Neural progenitor cell (in vitro differentiated cells): Measurements from ENCODE around the gene SAA2. TPM values are rescaled to one million over a fixed set of nuclear protein-coding genes. Genes with fewer than 3 reads are reported as not detected.

Experiments used
- DNase-seq: peaks from one replicate; pipeline ENCODE4 v3.0.0-alpha.2; 2016; ENCODE audit warnings: low spot score
- H2AFZ ChIP-seq: fragments of 200-600 bp; sonication (generic); replicated peaks from 2 replicates; pipeline ENCODE4 v1.6.1; 2016; ENCODE audit warnings: antibody characterized with exemption
- H3F3A ChIP-seq: fragments of 200-600 bp; sonication (generic); 2 replicates; pipeline ENCODE4 v1.6.1; 2016; ENCODE audit warnings: antibody characterized with exemption, low read depth
- H3K27ac ChIP-seq: fragments of 200-600 bp; sonication (generic); 2 replicates; pipeline ENCODE4 v1.5.1; 2016; ENCODE audit warnings: mild to moderate bottlenecking
- H3K27me3 ChIP-seq: fragments of 200-600 bp; sonication (generic); 2 replicates; pipeline ENCODE4 v1.6.1; 2016; ENCODE audit warnings: mild to moderate bottlenecking, moderate library complexity
- H3K36me3 ChIP-seq: fragments of 200-600 bp; sonication (generic); 2 replicates; pipeline ENCODE4 v1.5.1; 2016
- H3K4me1 ChIP-seq: fragments of 200-600 bp; sonication (generic); 2 replicates; pipeline ENCODE4 v1.6.1; 2016; ENCODE audit warnings: mixed run types
- H3K4me2 ChIP-seq: fragments of 200-600 bp; sonication (generic); 2 replicates; pipeline ENCODE4 v1.6.1; 2016
- H3K4me3 ChIP-seq: fragments of 200-600 bp; sonication (generic); 2 replicates; pipeline ENCODE4 v1.5.1; 2016
- H3K79me2 ChIP-seq: fragments of 200-600 bp; sonication (generic); 2 replicates; pipeline ENCODE4 v1.6.1; 2016; ENCODE audit warnings: low read depth
- H3K9ac ChIP-seq: fragments of 200-600 bp; sonication (generic); 2 replicates; pipeline ENCODE4 v1.6.1; 2016
- H3K9me3 ChIP-seq: fragments of 200-600 bp; sonication (generic); 2 replicates; pipeline ENCODE4 v1.5.1; 2016; ENCODE audit warnings: low read depth
- H4K20me1 ChIP-seq: fragments of 200-600 bp; sonication (generic); 2 replicates; pipeline ENCODE4 v1.6.1; 2016; ENCODE audit warnings: low read depth
- H3K27ac Mint-ChIP-seq: 3 replicates; pipeline ENCODE4 v1.8.0; 2021; ENCODE audit warnings: mixed read lengths
- H3K27me3 Mint-ChIP-seq: 2 replicates; pipeline ENCODE4 v1.8.0; 2022; ENCODE audit warnings: low read depth, mild to moderate bottlenecking, inconsistent platforms, moderate library complexity, mixed read lengths; ENCODE audit not compliant: insufficient read depth
- H3K36me3 Mint-ChIP-seq: 3 replicates; pipeline ENCODE4 v1.8.0; 2021; ENCODE audit warnings: mixed read lengths
- H3K4me1 Mint-ChIP-seq: 3 replicates; pipeline ENCODE4 v1.8.0; 2021; ENCODE audit warnings: mixed read lengths
- H3K4me3 Mint-ChIP-seq: 3 replicates; pipeline ENCODE4 v1.8.0; 2021; ENCODE audit warnings: mild to moderate bottlenecking, moderate library complexity, mixed read lengths
- H3K9me3 Mint-ChIP-seq: 3 replicates; pipeline ENCODE4 v1.8.0; 2020; ENCODE audit warnings: mixed read lengths
- EZH2 ChIP-seq: fragments of 200-600 bp; sonication (generic); IDR thresholded peaks from 2 replicates; pipeline ENCODE4 v1.6.1; 2017; ENCODE audit warnings: antibody characterized with exemption, mild to moderate bottlenecking, moderate library complexity
- EZH2phosphoT487 ChIP-seq: fragments of 200-600 bp; sonication (generic); IDR thresholded peaks from 2 replicates; pipeline ENCODE4 v1.6.1; 2017; ENCODE audit warnings: antibody characterized with exemption
- total RNA-seq: library from RNA; depleted of rRNA; stranded (reverse); fragments of >200 nt; gene quantifications from 2 replicates; pipeline ENCODE4 v1.2.3, GENCODE V29; 2015; ENCODE audit warnings: low replicate concordance
- TF ChIP-seq, protein P1 (sequence below): fragments of 200-600 bp; sonication (generic); IDR thresholded peaks from 2 replicates; pipeline ENCODE4 v1.5.1; 2017; ENCODE audit warnings: antibody characterized with exemption, mild to moderate bottlenecking

Gene SAA2
- total RNA-seq, 1 donor from 2014 or later: not detected

DNA sequence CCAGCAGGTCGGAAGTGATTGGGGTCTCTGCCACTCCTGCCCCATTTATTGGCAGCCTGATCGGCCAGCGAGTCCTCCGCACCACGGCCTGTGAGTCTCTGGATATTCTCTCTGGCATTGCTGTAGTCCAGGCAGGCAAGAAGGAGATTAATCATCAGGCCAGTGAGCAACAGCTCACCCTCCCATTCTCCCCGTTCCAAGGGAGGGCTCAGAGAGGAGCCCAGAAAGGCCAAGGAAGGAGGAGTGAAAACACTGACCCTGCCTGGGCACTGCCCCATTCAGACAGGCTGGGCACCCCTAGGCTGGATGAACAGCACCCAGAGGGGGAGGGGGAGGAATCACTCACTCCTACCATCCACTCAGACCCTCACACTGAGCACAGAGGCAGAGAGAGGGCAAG is 3.1 kb downstream of the SAA2 start:
- H3K27me3 ChIP-seq: no peaks in the 10 kb centered on the region
- no peak for DNase-seq
- no peaks in the 10 kb centered on the region for H3K36me3 Mint-ChIP-seq
- no peaks in the 10 kb centered on the region for H3K4me1 Mint-ChIP-seq
- H3K4me1 ChIP-seq: no peaks in the 10 kb centered on the region
- no peak overlapping the region for H3K27ac Mint-ChIP-seq
- H4K20me1 ChIP-seq: no peaks in the 10 kb centered on the region
- H3K79me2 ChIP-seq: no peaks in the 10 kb centered on the region
- no peak overlapping the region for H3K9ac ChIP-seq
- H3K36me3 ChIP-seq: no peaks in the 10 kb centered on the region
- no peak overlapping the region for H3K4me3 Mint-ChIP-seq
- H3K4me3 ChIP-seq: no peak overlapping the region
- no peaks in the 10 kb centered on the region for H3K9me3 Mint-ChIP-seq
- no peaks in the 10 kb centered on the region for H3F3A ChIP-seq
- peaks cover 4% of the 10 kb centered on the region for H3K27me3 Mint-ChIP-seq
- no peak overlapping the region for H3K27ac ChIP-seq
- H3K9me3 ChIP-seq: no peaks in the 10 kb centered on the region
- no peak overlapping the region for H2AFZ ChIP-seq
- no peak overlapping the region for H3K4me2 ChIP-seq
- TF ChIP-seq, protein P1, sequence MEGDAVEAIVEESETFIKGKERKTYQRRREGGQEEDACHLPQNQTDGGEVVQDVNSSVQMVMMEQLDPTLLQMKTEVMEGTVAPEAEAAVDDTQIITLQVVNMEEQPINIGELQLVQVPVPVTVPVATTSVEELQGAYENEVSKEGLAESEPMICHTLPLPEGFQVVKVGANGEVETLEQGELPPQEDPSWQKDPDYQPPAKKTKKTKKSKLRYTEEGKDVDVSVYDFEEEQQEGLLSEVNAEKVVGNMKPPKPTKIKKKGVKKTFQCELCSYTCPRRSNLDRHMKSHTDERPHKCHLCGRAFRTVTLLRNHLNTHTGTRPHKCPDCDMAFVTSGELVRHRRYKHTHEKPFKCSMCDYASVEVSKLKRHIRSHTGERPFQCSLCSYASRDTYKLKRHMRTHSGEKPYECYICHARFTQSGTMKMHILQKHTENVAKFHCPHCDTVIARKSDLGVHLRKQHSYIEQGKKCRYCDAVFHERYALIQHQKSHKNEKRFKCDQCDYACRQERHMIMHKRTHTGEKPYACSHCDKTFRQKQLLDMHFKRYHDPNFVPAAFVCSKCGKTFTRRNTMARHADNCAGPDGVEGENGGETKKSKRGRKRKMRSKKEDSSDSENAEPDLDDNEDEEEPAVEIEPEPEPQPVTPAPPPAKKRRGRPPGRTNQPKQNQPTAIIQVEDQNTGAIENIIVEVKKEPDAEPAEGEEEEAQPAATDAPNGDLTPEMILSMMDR: no peak
- no peak for TF ChIP-seq EZH2phosphoT487
- no peak for TF ChIP-seq EZH2

DNA sequence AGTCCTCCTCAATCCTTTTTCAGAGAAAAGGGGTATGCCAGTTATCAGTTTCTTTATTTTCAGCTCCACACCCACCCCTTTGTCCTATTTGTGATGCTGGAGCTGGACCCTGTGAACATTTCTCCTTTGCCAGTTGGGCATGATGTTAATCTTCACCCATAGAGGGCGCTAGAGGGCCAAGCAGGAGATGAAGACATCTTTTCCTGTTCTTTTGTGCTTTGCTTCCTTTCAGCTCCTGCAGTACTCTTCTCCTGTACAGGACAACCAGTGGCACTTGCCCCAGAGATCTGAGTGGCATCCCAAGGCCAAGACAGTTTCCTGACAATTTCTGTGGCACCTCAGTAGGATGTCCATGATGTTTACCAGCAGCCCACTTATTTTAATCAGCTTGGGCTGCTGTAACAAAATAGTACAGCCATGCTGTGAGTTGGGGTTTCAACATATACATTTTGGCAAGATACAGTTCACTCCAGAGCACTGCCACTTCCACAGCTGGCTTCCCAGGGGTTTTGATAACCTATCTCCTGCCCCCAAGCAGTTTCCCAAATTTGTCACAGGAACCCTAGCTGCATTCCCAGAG is 4.6 kb downstream of the SAA2 start:
- no peak overlapping the region for H3K4me3 ChIP-seq
- no peak overlapping the region for H3K4me2 ChIP-seq
- no peaks in the 10 kb centered on the region for H3K36me3 ChIP-seq
- Mint-ChIP-seq H3K36me3 (no peaks in the 10 kb centered on the region), H3K4me1 (no peaks in the 10 kb centered on the region), H3K27ac (no peak overlapping the region), H3K27me3 (peaks cover 4% of the 10 kb centered on the region), H3K4me3 (no peak overlapping the region), H3K9me3 (no peaks in the 10 kb centered on the region)
- no peaks in the 10 kb centered on the region for H4K20me1 ChIP-seq
- peak overlapping the region; percentile 75 for H2AFZ ChIP-seq
- TF ChIP-seq, protein P1: peak; percentile 83
- TF ChIP-seq EZH2 (no peak), EZH2phosphoT487 (no peak)
- no peaks in the 10 kb centered on the region for H3K4me1 ChIP-seq
- H3K27ac ChIP-seq: no peak overlapping the region
- no peaks in the 10 kb centered on the region for H3K79me2 ChIP-seq
- H3F3A ChIP-seq: no peaks in the 10 kb centered on the region
- H3K27me3 ChIP-seq: peaks cover 6% of the 10 kb centered on the region
- no peaks in the 10 kb centered on the region for H3K9me3 ChIP-seq
- DNase-seq: peak; percentile 80
- no peak overlapping the region for H3K9ac ChIP-seq

DNA sequence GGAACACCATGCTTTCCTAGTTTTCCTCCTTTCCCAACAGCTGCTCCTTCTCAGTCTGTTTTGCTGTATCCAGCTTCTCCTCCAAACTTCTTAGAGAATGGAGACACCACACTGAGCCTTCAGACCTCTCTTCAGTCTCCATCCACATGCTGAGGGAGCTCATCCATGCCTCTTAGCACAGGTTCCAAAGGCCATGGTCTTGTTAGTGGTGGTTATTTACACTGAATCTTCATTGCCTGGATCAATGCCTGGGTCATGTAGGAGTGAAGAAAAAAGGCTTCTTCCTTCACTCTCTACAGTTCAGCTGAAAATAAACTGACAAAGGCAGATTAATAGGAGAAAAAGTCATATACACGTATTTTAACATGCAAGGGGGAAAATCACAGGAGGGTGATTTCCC is 8.8 kb downstream of the SAA2 start:
- Mint-ChIP-seq H3K36me3 (no peaks in the 10 kb centered on the region), H3K9me3 (no peaks in the 10 kb centered on the region), H3K27ac (no peak overlapping the region), H3K4me3 (no peak overlapping the region), H3K4me1 (no peaks in the 10 kb centered on the region), H3K27me3 (no peaks in the 10 kb centered on the region)
- H3K4me2 ChIP-seq: no peak overlapping the region
- no peaks in the 10 kb centered on the region for H3K36me3 ChIP-seq
- H3F3A ChIP-seq: no peaks in the 10 kb centered on the region
- TF ChIP-seq EZH2 (no peak), EZH2phosphoT487 (no peak)
- TF ChIP-seq, protein P1: no peak
- no peaks in the 10 kb centered on the region for H4K20me1 ChIP-seq
- no peak overlapping the region for H3K27ac ChIP-seq
- H3K79me2 ChIP-seq: no peaks in the 10 kb centered on the region
- no peak overlapping the region for H2AFZ ChIP-seq
- no peaks in the 10 kb centered on the region for H3K9me3 ChIP-seq
- no peak overlapping the region for H3K9ac ChIP-seq
- no peaks in the 10 kb centered on the region for H3K4me1 ChIP-seq
- DNase-seq: no peak
- H3K27me3 ChIP-seq: peaks cover 18% of the 10 kb centered on the region
- no peak overlapping the region for H3K4me3 ChIP-seq
